GM12878 (cell line): Measurements from ENCODE around the gene OAF. TPM values are rescaled to one million over a fixed set of nuclear protein-coding genes. Genes with fewer than 3 reads are reported as not detected.

Experiments used
- BCL11A ChIP-seq: IDR thresholded peaks from 2 replicates; pipeline ENCODE4 v1.6.1; 2011; ENCODE audit warnings: low read depth, low read length
- CBX5 ChIP-seq: sonication (generic); IDR thresholded peaks from 2 replicates; pipeline ENCODE4 v1.6.1; 2016; ENCODE audit warnings: low read depth, moderate library complexity, mild to moderate bottlenecking, inconsistent platforms
- E2F8 ChIP-seq: fragments of 450-650 bp; IDR thresholded peaks from 2 replicates; pipeline ENCODE4 v1.6.1; 2018; ENCODE audit warnings: mild to moderate bottlenecking, low read depth, moderate library complexity; ENCODE audit not compliant: partially characterized antibody
- EGR1 ChIP-seq, 2 experiments: IDR thresholded peaks; 1 replicate in 1 of 2; 2 replicates in 1 of 2; pipeline ENCODE4 v1.6.1; 2011 to 2012; ENCODE audit warnings: low read depth in 2 of 2, low read length in 2 of 2, borderline replicate concordance in 1 of 2, mild to moderate bottlenecking in 1 of 2, moderate library complexity in 1 of 2
- HSF1 ChIP-seq: fragments of 150-350 bp; IDR thresholded peaks from 2 replicates; pipeline ENCODE4 v1.6.1; 2014; ENCODE audit warnings: mild to moderate bottlenecking, low read depth, low read length
- IRF5 ChIP-seq: fragments of 450-650 bp; IDR thresholded peaks from 2 replicates; pipeline ENCODE4 v1.6.1; 2017; ENCODE audit warnings: borderline replicate concordance
- KDM1A ChIP-seq: fragments of 200-600 bp; sonication (generic); IDR thresholded peaks from 2 replicates; pipeline ENCODE4 v1.6.1; 2016; ENCODE audit warnings: borderline replicate concordance
- TCF12 ChIP-seq: IDR thresholded peaks from 2 replicates; pipeline ENCODE4 v1.6.1; 2011; ENCODE audit warnings: low read depth, mild to moderate bottlenecking, low read length
- ZNF274 ChIP-seq: IDR thresholded peaks from one replicate; pipeline ENCODE4 v1.8.0; 2011; ENCODE audit not compliant: insufficient read length, insufficient read depth
- polyA plus RNA-seq, 11 experiments: library from polyadenylated mRNA; depleted of rRNA in 4 of 11; unstranded in 6 of 11; stranded (reverse) in 5 of 11; fragments of >200 nt; fragmentation: Nextera tagmentation in 4 of 11; fragmentation: Illumina TruSeq in 1 of 11; extraction: Ambion mirVana in 4 of 11; extraction: Trizol in 1 of 11; gene quantifications; 1 replicate in 1 of 11; 2 replicates in 10 of 11; pipeline versions ENCODE4 v1.2.1 to v1.2.3, GENCODE V29; 2011 to 2016; ENCODE audit warnings: inconsistent platforms in 2 of 11, missing spikeins in 2 of 11, low read depth in 1 of 11
- total RNA-seq, 4 experiments: library from RNA; depleted of rRNA in 3 of 4; stranded (reverse); fragments of >200 nt in 3 of 4; fragmentation: Illumina TruSeq in 1 of 4; extraction: Trizol in 1 of 4; gene quantifications; 2 replicates each; pipeline versions ENCODE4 v1.2.1 to v1.2.3, GENCODE V29; 2013 to 2021

OAF gene
- total and polyA plus RNA-seq, 10 of the 15 experiments (the other 5 are each of a cell fraction or from before 2014, with no cell fraction given) = 0.10 to 4.7 (median 1.1) TPM

- TF ChIP-seq E2F8 (no peak), ZNF274 (no peak), CBX5 (no peak), IRF5 (no peak), HSF1 (no peak), BCL11A (no peak), TCF12 (no peak), EGR1 (IDR thresholded peaks at IDR 0.05; ENCODE audit: borderline replicate concordance in 1 of 2, low read depth in 2 of 2, low read length in 2 of 2) (no peak), KDM1A (no peak)
These were observed 858 bp downstream of the OAF start (continued) for GRCh38 chr11:120211522-120212258.
